ENCODE data around the gene PTPRR.

- no peak for TF ChIP-seq CTCF (IDR thresholded peaks at IDR 0.05)
- no peak for TF ChIP-seq POLR2A (IDR thresholded peaks at IDR 0.05)
These were observed 314.6 kb downstream of the PTPRR start for GRCh38 chr12:70605976-70606375.

All from heart left ventricle (tissue), 13 donors.